Stimulated activated CD4-positive, alpha-beta T cell treated with anti-CD3 and anti-CD28 coated beads, Interleukin-4, amount 100 ng/mL, for 4 hours (primary cell): ENCODE measurements around the gene QPCT.
"Not testable (repeated sequence)": the region's sequence is repeated elsewhere in the genome, so short reads cannot be mapped to it uniquely, and the experiment has no call there.

Source experiments
- DNase-seq, 2 experiments: peaks; one replicate each; pipeline ENCODE4 v3.0.0-alpha.2; 2020

Gene QPCT

GRCh38 chr2:37361994-37362698 lies 17.7 kb downstream of the QPCT start:
- no peak for DNase-seq

DNA sequence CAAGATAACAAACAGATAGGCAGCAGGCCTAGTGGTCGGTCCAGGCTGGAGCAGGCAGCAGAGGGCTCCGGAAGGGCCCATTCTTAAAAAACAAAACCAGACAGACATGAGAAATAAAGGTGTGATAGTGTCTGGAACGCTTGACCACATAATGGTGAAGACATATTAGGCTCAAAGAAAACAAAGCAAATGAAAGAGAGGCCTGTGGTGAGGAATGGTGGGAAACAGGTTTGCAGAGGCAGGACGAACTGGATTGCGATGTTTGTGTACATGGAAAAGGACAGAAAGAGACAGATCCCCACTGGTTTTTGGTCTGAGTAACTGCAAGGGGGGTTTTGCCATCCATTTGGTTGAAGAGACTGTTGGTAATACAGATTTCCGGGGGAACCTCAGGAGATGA lies 19.9 kb downstream of the QPCT start:
- DNase-seq = no peak

GRCh38 chr2:37365669-37366068 lies 21.2 kb downstream of the QPCT start:
- no peak for DNase-seq

GRCh38 chr2:37366773-37367172 lies 22.3 kb downstream of the QPCT start:
- DNase-seq = peak in 1 of 2 experiments; percentile 18

GRCh38 chr2:37367310-37367709 lies 22.9 kb downstream of the QPCT start:
- no peak for DNase-seq

GRCh38 chr2:37367984-37368383 lies 23.6 kb downstream of the QPCT start:
- peak in 1 of 2 experiments; percentile 44 for DNase-seq

DNA sequence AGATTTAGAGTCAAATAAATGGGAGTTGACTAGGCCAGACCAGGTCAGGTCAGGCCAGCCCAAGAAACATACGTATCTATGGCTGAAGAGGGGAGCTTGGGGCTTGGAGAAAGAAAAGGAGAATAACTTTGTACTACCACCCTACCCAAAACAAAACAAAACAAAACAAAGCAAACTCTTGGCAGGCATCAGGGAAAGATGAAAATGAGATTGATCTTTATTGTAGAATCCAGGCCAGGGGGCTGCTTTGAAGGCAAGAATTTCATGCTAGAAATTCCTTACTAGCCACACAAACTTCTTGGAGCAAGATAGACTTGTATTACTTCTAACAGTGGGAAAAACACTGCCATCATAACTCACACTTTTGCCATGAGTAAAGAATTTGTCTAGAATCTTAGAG lies 26.2 kb downstream of the QPCT start:
- no peak for DNase-seq

DNA sequence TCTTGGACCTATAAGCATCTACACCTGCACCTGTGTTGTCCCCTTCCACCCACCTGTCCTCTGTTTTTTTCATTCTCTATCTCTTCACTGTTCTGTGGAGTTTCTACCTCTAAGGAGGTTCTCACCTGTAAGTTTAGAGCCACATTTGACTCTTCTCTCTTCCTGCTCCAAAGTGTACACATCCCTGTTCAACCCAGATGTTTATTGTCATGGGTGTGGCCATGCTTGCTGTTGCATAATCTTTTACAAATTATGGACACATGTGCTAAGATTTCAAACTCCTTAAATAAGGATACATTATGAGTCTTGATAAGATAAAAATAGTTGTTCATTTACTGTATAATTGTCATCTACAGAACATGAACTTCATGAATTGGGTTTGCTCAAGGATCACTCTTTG lies 27.6 kb downstream of the QPCT start:
- no peak for DNase-seq

- DNase-seq = no peak
Observed at GRCh38 chr2:37375741-37376288, 31.4 kb downstream of the QPCT start.

GRCh38 chr2:37376421-37377186 lies 32.2 kb downstream of the QPCT start:
- DNase-seq = peak in 1 of 2 experiments; percentile 41

DNA sequence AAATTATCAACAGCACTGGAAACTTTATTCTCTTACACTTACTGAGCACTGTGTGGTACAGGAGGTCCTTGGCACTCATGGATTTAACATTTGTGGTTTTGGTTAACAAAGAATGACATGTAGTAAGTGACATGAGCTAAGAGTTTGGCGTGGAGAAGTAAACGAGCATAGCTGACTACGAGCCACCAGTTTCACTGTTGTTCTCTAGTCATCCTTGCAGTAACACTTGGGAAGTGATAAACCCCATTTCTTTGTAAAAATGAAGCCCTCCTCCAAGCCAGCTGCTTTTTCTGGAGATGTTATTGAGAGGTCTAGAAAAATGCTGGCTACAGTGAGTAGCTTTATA lies 32.7 kb downstream of the QPCT start:
- DNase-seq = no peak

GRCh38 chr2:37378411-37378810 lies 34.0 kb downstream of the QPCT start:
- DNase-seq = no peak

GRCh38 chr2:37379881-37380296 lies 35.5 kb downstream of the QPCT start:
- no peak for DNase-seq

DNA sequence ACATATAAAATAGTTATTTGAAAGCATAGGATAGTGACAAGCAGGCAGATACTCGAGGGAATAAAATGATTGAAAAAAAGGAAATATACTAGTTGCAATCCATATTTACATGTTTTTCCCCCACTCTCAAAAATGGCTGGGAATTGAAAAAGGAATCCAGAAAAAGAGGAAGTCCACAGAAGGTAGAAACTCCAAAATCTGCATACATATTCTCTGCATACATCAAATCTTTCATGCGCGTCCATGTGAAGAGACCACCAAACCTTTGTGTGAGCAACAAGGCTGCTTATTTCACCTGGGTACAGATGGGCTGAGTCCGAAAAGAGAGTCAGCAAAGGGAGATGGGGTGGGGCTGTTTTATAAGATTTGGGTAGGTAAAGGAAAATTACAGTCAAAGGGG lies 36.4 kb downstream of the QPCT start:
- not testable (repeated sequence) for DNase-seq

GRCh38 chr2:37384261-37384660 lies 39.8 kb downstream of the QPCT start:
- not testable (repeated sequence) for DNase-seq

- DNase-seq = no peak
Observed at GRCh38 chr2:37387148-37387835, 42.9 kb downstream of the QPCT start.

GRCh38 chr2:37388074-37388473 lies 43.6 kb downstream of the QPCT start:
- no peak for DNase-seq

DNA sequence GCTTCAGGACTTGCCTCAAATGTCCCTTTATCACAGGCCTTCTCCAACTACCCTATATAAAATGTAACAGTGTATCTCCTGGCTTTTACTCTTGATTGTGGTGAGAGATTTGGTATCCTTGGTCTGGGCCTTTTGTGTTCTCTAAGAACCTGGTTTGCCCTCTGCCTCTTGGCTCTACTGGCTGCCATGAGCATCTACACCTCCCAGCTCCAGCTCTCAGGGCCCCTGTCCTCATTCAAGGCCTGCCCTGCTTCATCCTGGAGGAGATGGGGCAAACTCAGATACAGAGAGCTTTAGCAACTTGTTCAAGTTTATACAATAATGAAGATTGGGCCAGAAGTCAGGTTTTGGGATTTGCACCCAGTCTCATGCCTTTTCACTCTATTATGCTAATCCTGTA lies 45.0 kb downstream of the QPCT start:
- no peak for DNase-seq

- peak; percentile 33 to 78 for DNase-seq
Observed at GRCh38 chr2:37389989-37390765, 45.7 kb downstream of the QPCT start.

DNA sequence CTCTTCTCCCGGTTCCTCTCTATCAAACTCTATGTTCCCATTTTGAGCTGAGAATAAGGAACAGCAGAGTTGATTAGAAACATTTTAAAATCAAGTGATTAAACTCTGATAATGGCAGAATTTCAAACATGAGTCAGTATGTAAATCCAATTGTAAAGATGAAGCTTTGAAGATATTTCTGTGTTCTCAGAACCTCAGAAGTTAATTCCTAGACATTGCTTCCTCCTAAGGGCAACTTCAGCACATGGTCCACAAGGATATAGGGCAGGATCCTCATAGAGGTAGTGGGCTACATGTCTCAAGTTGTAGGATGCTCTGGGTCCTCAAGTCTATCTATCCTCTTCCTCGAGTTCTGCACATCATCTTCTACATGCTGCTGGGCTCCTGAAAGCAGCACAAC lies 46.3 kb downstream of the QPCT start:
- DNase-seq = no peak

DNA sequence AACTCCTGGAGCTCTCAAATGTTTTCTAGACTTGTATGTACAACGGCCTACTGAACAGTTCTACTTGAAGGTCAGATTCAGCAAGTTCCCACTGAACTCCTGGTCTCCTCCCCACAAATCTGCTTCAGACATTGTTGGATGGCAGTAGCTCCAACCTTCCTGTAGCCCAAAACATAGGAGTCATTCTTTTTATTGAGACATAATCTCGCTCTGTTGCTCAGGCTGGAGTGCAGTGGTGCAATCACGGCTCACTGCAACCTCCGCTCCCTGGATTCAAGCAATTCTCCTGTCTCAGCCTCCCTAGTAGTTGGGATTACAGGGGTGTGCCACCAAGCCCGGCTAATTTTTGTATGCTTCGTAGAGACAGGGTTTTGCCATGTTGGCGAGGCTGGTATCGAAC lies 47.3 kb downstream of the QPCT start:
- no peak for DNase-seq

GRCh38 chr2:37392428-37392827 lies 48.0 kb downstream of the QPCT start:
- no peak for DNase-seq

DNA sequence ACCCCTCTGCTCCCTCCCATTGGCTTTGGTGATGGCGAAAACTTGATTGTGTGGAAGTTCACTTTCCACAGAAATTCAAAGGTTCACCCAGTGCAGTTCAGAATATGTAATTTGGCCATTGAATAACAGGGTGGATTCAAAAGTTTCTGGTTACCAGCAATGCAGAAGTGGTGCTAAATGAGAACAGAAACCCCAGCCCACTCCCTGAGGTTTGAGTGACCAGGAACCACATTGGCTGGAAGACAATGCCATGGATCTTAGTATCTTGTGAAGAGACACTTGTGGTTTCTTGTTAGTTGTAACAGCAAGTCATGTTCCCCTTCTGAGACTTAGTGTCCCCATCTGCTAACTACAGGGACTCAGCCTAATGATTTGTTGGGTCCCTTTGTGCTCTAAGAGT lies 49.8 kb downstream of the QPCT start:
- DNase-seq = no peak
